ACC112 (cell line): ENCODE data around the gene NFU1.
"Not testable (repeated sequence)": the region's sequence is repeated elsewhere in the genome, so short reads cannot be mapped to it uniquely, and the experiment has no call there.

Experiments used
- H2AFZ ChIP-seq: fragments of 200-600 bp; sonication (generic); one replicate; pipeline ENCODE4 v1.6.0; 2017; ENCODE audit warnings: antibody characterized with exemption, low read length; ENCODE audit not compliant: unreplicated experiment
- H3K27ac ChIP-seq: fragments of 200-600 bp; sonication (generic); 2 replicates; pipeline ENCODE4 v1.5.1; 2014; ENCODE audit warnings: low read depth, mild to moderate bottlenecking, antibody characterized with exemption, low read length, moderate library complexity
- H3K27me3 ChIP-seq: fragments of 200-600 bp; sonication (generic); 2 replicates; pipeline ENCODE4 v1.6.1; 2014; ENCODE audit warnings: mild to moderate bottlenecking, antibody characterized with exemption, low read length, moderate library complexity, mixed read lengths; ENCODE audit not compliant: insufficient read depth
- H3K36me3 ChIP-seq: fragments of 200-600 bp; sonication (generic); 2 replicates; pipeline ENCODE4 v1.6.1; 2016; ENCODE audit warnings: mild to moderate bottlenecking, antibody characterized with exemption, low read length, moderate library complexity, mixed read lengths; ENCODE audit not compliant: insufficient read depth
- H3K4me1 ChIP-seq: fragments of 200-600 bp; sonication (generic); one replicate; pipeline ENCODE4 v1.6.1; 2016; ENCODE audit warnings: low read length, mixed read lengths; ENCODE audit not compliant: insufficient read depth, unreplicated experiment, control insufficient read depth
- H3K4me3 ChIP-seq: fragments of 200-600 bp; sonication (generic); 2 replicates; pipeline ENCODE4 v1.5.1; 2014; ENCODE audit warnings: mild to moderate bottlenecking, low read depth, low read length
- H3K79me2 ChIP-seq: fragments of 200-600 bp; sonication (generic); one replicate; pipeline ENCODE4 v1.6.0; 2016; ENCODE audit warnings: low read length; ENCODE audit not compliant: control insufficient read depth, unreplicated experiment, insufficient read depth

The NFU1 gene

GRCh38 chr2:69380072-69380917 is 56.9 kb downstream of the NFU1 start:
- Histone ChIP-seq H3K36me3 (no peaks in the 10 kb centered on the region), H3K27me3 (no peaks in the 10 kb centered on the region), H3K4me1 (peaks cover 43% of the 10 kb centered on the region), H3K27ac (peak overlapping the region; percentile 40), H2AFZ (no peak overlapping the region), H3K4me3 (no peak overlapping the region), H3K79me2 (peaks cover 90% of the 10 kb centered on the region)

- Histone ChIP-seq H2AFZ (no peak overlapping the region), H3K79me2 (peaks cover 72% of the 10 kb centered on the region), H3K27ac (no peak overlapping the region)
Observed at GRCh38 chr2:69376403-69376802, 60.8 kb downstream of the NFU1 start.

GRCh38 chr2:69375494-69376353 is 61.5 kb downstream of the NFU1 start:
- Histone ChIP-seq H3K4me3 (no peak overlapping the region), H3K27ac (no peak overlapping the region), H2AFZ (no peak overlapping the region), H3K4me1 (peaks cover 17% of the 10 kb centered on the region), H3K36me3 (peaks cover 6% of the 10 kb centered on the region; the same call in 1 of the 2 replicates), H3K27me3 (no peaks in the 10 kb centered on the region), H3K79me2 (peaks cover 66% of the 10 kb centered on the region)

More at GRCh38 chr2:69376403-69376802, 60.8 kb downstream of the NFU1 start:
- Histone ChIP-seq H3K4me3 (no peak overlapping the region), H3K4me1 (peaks cover 22% of the 10 kb centered on the region), H3K36me3 (peaks cover 5% of the 10 kb centered on the region; the same call in 1 of the 2 replicates), H3K27me3 (no peaks in the 10 kb centered on the region)

- Histone ChIP-seq H3K36me3 (peaks cover 31% of the 10 kb centered on the region), H3K4me1 (peaks cover 13% of the 10 kb centered on the region), H3K27me3 (no peaks in the 10 kb centered on the region), H3K27ac (no peak overlapping the region), H2AFZ (no peak overlapping the region), H3K4me3 (no peak overlapping the region), H3K79me2 (peaks cover 46% of the 10 kb centered on the region)
Observed at GRCh38 chr2:69372767-69373166, 64.5 kb downstream of the NFU1 start.

GRCh38 chr2:69369802-69370201 is 67.4 kb downstream of the NFU1 start:
- no peak overlapping the region for H3K4me3 ChIP-seq
- peaks cover 22% of the 10 kb centered on the region for H3K79me2 ChIP-seq
- H3K36me3 ChIP-seq: peaks cover 47% of the 10 kb centered on the region
- H3K4me1 ChIP-seq: peaks cover 6% of the 10 kb centered on the region
- H3K27ac ChIP-seq: no peak overlapping the region
- no peaks in the 10 kb centered on the region for H3K27me3 ChIP-seq
- H2AFZ ChIP-seq: no peak overlapping the region

- peaks cover 47% of the 10 kb centered on the region for H3K36me3 ChIP-seq
- peaks cover 18% of the 10 kb centered on the region for H3K79me2 ChIP-seq
- no peak overlapping the region for H3K27ac ChIP-seq
- H3K4me3 ChIP-seq: no peak overlapping the region
- H3K27me3 ChIP-seq: no peaks in the 10 kb centered on the region
- peaks cover 6% of the 10 kb centered on the region for H3K4me1 ChIP-seq
- H2AFZ ChIP-seq: no peak overlapping the region
Observed at GRCh38 chr2:69368588-69368987, 68.6 kb downstream of the NFU1 start.

GRCh38 chr2:69359371-69359770 is 77.9 kb downstream of the NFU1 start:
- Histone ChIP-seq H2AFZ (no peak overlapping the region), H3K4me3 (no peak overlapping the region), H3K36me3 (peaks cover 42% of the 10 kb centered on the region), H3K79me2 (peaks cover 3% of the 10 kb centered on the region), H3K4me1 (no peaks in the 10 kb centered on the region), H3K27ac (no peak overlapping the region), H3K27me3 (no peaks in the 10 kb centered on the region)

- peaks cover 47% of the 10 kb centered on the region for H3K36me3 ChIP-seq
- H3K79me2 ChIP-seq: peaks cover 3% of the 10 kb centered on the region
- no peak overlapping the region for H2AFZ ChIP-seq
- no peak overlapping the region for H3K27ac ChIP-seq
- no peaks in the 10 kb centered on the region for H3K27me3 ChIP-seq
- H3K4me1 ChIP-seq: no peaks in the 10 kb centered on the region
- H3K4me3 ChIP-seq: no peak overlapping the region
Observed at GRCh38 chr2:69358914-69359313, 78.3 kb downstream of the NFU1 start.

GRCh38 chr2:69356471-69356870 is 80.8 kb downstream of the NFU1 start:
- no peak overlapping the region for H3K27ac ChIP-seq

GRCh38 chr2:69354976-69355375 is 82.3 kb downstream of the NFU1 start:
- H3K79me2 ChIP-seq, H3K4me3 ChIP-seq, H3K4me1 ChIP-seq, H3K27ac ChIP-seq, H3K27me3 ChIP-seq, H2AFZ ChIP-seq: not testable (repeated sequence)
- peaks cover 49% of the 10 kb centered on the region for H3K36me3 ChIP-seq

More at GRCh38 chr2:69356471-69356870, 80.8 kb downstream of the NFU1 start:
- H3K4me1 ChIP-seq: no peaks in the 10 kb centered on the region
- peaks cover 3% of the 10 kb centered on the region for H3K79me2 ChIP-seq
- no peak overlapping the region for H3K4me3 ChIP-seq
- H3K36me3 ChIP-seq: peaks cover 45% of the 10 kb centered on the region
- no peaks in the 10 kb centered on the region for H3K27me3 ChIP-seq
- no peak overlapping the region for H2AFZ ChIP-seq
